CD14-positive monocyte (primary cell): ENCODE results near the gene SEMA3C. TPM values are rescaled to one million over a fixed set of nuclear protein-coding genes. Genes with fewer than 3 reads are reported as not detected.

Source experiments
- DNase-seq, 3 donors: peaks; one replicate each; pipeline ENCODE4 v3.0.0-alpha.2; 2011 to 2022
- H2AFZ ChIP-seq: 2 replicates; pipeline ENCODE4 v1.6.0; 2012; ENCODE audit warnings: mild to moderate bottlenecking, low read depth, low read length, inconsistent platforms; ENCODE audit not compliant: insufficient read depth, poor library complexity, severe bottlenecking
- H3K27ac ChIP-seq, 2 donors: 1 replicate in 1 of 2; 2 replicates in 1 of 2; pipeline ENCODE4 v1.5.1; 2012 to 2013; ENCODE audit warnings: low read length in 2 of 2, control low read depth in 1 of 2, inconsistent platforms in 1 of 2, low read depth in 1 of 2, mild to moderate bottlenecking in 1 of 2
- H3K27me3 ChIP-seq, 2 donors: one replicate each; pipeline versions ENCODE4 v1.6.0 to v1.6.1; 2011 to 2013; ENCODE audit warnings: low read length in 2 of 2; ENCODE audit not compliant: control insufficient read depth in 2 of 2, insufficient read depth in 2 of 2
- H3K36me3 ChIP-seq, 2 donors: replicated peaks in 1 of 2; 1 replicate in 1 of 2; 2 replicates in 1 of 2; pipeline versions ENCODE4 v1.5.1 to v1.6.1; 2012 to 2013; ENCODE audit warnings: low read length in 2 of 2, control low read depth in 1 of 2, inconsistent platforms in 1 of 2, mild to moderate bottlenecking in 1 of 2; ENCODE audit not compliant: insufficient read depth in 2 of 2, control insufficient read depth in 1 of 2
- H3K4me1 ChIP-seq, 2 donors: 1 replicate in 1 of 2; 2 replicates in 1 of 2; pipeline versions ENCODE4 v1.5.1 to v1.6.1; 2012 to 2013; ENCODE audit warnings: low read length in 2 of 2, control low read depth in 1 of 2, inconsistent platforms in 1 of 2, mild to moderate bottlenecking in 1 of 2, moderate library complexity in 1 of 2; ENCODE audit not compliant: insufficient read depth in 2 of 2, control insufficient read depth in 1 of 2
- H3K4me2 ChIP-seq: replicated peaks from 2 replicates; pipeline ENCODE3; 2012; ENCODE audit warnings: low read length, moderate library complexity, mild to moderate bottlenecking; ENCODE audit not compliant: poor library complexity, severe bottlenecking; ENCODE audit errors: extremely low read depth
- H3K4me3 ChIP-seq, 3 experiments: fragments of 200-600 bp in 1 of 3; sonication (generic) in 1 of 3; replicated peaks in 1 of 3; 1 replicate in 2 of 3; 2 replicates in 1 of 3; pipeline ENCODE4 v1.5.1; 2011 to 2013; ENCODE audit warnings: low read length in 3 of 3, mild to moderate bottlenecking in 3 of 3, control low read depth in 2 of 3, low read depth in 2 of 3, inconsistent platforms in 1 of 3, moderate library complexity in 1 of 3
- H3K79me2 ChIP-seq: 2 replicates; pipeline ENCODE4 v1.6.0; 2012; ENCODE audit warnings: mild to moderate bottlenecking, control low read depth, inconsistent platforms, low read length, moderate library complexity; ENCODE audit not compliant: insufficient read depth
- H3K9ac ChIP-seq: 2 replicates; pipeline ENCODE4 v1.6.0; 2017; ENCODE audit warnings: low read length, mild to moderate bottlenecking; ENCODE audit not compliant: insufficient read depth, poor library complexity, severe bottlenecking
- H3K9me3 ChIP-seq, 2 donors: replicated peaks in 1 of 2; 1 replicate in 1 of 2; 2 replicates in 1 of 2; pipeline versions ENCODE4 v1.5.1 to v1.6.1; 2012 to 2013; ENCODE audit warnings: low read length in 2 of 2, control low read depth in 1 of 2; ENCODE audit not compliant: control insufficient read depth in 1 of 2, insufficient read depth in 1 of 2
- H4K20me1 ChIP-seq: 2 replicates; pipeline ENCODE4 v1.6.0; 2012; ENCODE audit warnings: mild to moderate bottlenecking, low read length, control low read depth, moderate library complexity; ENCODE audit not compliant: insufficient read depth
- H3K27ac Mint-ChIP-seq, 7 donors: one replicate each; pipeline ENCODE4 v1.8.0; 2020; ENCODE audit warnings: mild to moderate bottlenecking in 7 of 7, mixed read lengths in 7 of 7, moderate library complexity in 6 of 7, inconsistent platforms in 2 of 7
- H3K27me3 Mint-ChIP-seq, 3 donors: one replicate each; pipeline ENCODE4 v1.8.0; 2021 to 2022; ENCODE audit warnings: low read depth in 3 of 3, mild to moderate bottlenecking in 3 of 3, mixed read lengths in 3 of 3, moderate library complexity in 3 of 3, inconsistent platforms in 1 of 3
- H3K36me3 Mint-ChIP-seq, 2 donors: one replicate each; pipeline ENCODE4 v1.8.0; 2020; ENCODE audit warnings: mixed read lengths in 2 of 2, inconsistent platforms in 1 of 2, mild to moderate bottlenecking in 1 of 2
- H3K4me1 Mint-ChIP-seq: one replicate; pipeline ENCODE4 v1.8.0; 2020; ENCODE audit warnings: mild to moderate bottlenecking, mixed read lengths
- H3K4me3 Mint-ChIP-seq, 2 donors: one replicate each; pipeline ENCODE4 v1.8.0; 2020; ENCODE audit warnings: mild to moderate bottlenecking in 2 of 2, mixed read lengths in 2 of 2, moderate library complexity in 1 of 2
- H3K9me3 Mint-ChIP-seq, 7 donors: one replicate each; pipeline ENCODE4 v1.8.0; 2020 to 2022; ENCODE audit warnings: mixed read lengths in 7 of 7, mild to moderate bottlenecking in 6 of 7, moderate library complexity in 6 of 7, inconsistent platforms in 2 of 7
- WGBS: methylation state at CpG from one replicate; pipeline ENCODE4 v1.1.5; 2013; ENCODE audit warnings: missing lambda C conversion rate; ENCODE audit not compliant: insufficient coverage; 5-methylcytosine and 5-hydroxymethylcytosine counted together
- intact Hi-C, 2 donors: fragments of 100-400 bp; cut with micrococcal nuclease; formaldehyde crosslinking; loops; one replicate each; pipeline versions ENCODE4 v1.15.0 to v1.15.1; 2023
- polyA plus RNA-seq, 3 donors: library from polyadenylated mRNA; depleted of rRNA in 1 of 3; unstranded in 2 of 3; stranded (reverse) in 1 of 3; fragments of 300-500 nt in 2 of 3; fragments of >200 nt in 1 of 3; fragmentation: Illumina TruSeq in 2 of 3; gene quantifications; 1 replicate in 2 of 3; 2 replicates in 1 of 3; pipeline ENCODE4 v1.2.3, GENCODE V29; 2012 to 2021
- TF ChIP-seq, protein P1 (sequence below): fragments of 200-600 bp; IDR thresholded peaks from one replicate; pipeline ENCODE4 v1.8.0; 2022; ENCODE audit warnings: antibody characterized with exemption, mild to moderate bottlenecking

SEMA3C gene
- polyA plus RNA-seq, 3 donors: 7.2 to 14.1 (median 13.7) TPM

DNA sequence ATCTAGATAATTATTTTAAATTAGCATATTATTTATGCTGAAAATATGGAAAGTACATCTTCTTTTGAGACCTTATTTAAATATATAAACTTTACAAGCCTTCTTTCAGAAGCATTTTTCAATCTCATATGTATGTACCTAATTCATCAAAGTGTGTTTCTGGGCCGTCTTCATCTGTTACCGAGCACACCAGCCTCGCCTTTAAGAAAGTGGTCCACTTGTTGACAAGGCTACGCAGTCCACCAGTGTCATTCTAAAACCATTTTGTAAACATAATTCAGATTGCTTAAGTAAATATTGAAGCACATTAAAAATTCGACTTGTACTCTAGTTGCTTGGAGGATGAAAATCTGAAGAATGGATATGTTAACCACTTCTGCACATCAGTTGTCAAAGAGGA, 116.3 kb downstream of the SEMA3C start:
- TF ChIP-seq, protein P1, sequence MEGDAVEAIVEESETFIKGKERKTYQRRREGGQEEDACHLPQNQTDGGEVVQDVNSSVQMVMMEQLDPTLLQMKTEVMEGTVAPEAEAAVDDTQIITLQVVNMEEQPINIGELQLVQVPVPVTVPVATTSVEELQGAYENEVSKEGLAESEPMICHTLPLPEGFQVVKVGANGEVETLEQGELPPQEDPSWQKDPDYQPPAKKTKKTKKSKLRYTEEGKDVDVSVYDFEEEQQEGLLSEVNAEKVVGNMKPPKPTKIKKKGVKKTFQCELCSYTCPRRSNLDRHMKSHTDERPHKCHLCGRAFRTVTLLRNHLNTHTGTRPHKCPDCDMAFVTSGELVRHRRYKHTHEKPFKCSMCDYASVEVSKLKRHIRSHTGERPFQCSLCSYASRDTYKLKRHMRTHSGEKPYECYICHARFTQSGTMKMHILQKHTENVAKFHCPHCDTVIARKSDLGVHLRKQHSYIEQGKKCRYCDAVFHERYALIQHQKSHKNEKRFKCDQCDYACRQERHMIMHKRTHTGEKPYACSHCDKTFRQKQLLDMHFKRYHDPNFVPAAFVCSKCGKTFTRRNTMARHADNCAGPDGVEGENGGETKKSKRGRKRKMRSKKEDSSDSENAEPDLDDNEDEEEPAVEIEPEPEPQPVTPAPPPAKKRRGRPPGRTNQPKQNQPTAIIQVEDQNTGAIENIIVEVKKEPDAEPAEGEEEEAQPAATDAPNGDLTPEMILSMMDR: no peak
- Histone ChIP-seq H2AFZ (no peak overlapping the region), H3K9ac (no peak overlapping the region), H3K27me3 (no peaks in the 10 kb centered on the region), H3K36me3 (peaks cover 5 to 25% of the 10 kb centered on the region in 2 donors), H4K20me1 (no peaks in the 10 kb centered on the region), H3K4me2 (no peak overlapping the region), H3K9me3 (no peaks in the 10 kb centered on the region), H3K27ac (no peak overlapping the region), H3K4me1 (no peaks in the 10 kb centered on the region), H3K4me3 (no peak overlapping the region), H3K79me2 (no peaks in the 10 kb centered on the region)
- DNase-seq: no peak
- no peaks in the 10 kb centered on the region for H3K4me1 Mint-ChIP-seq
- no peak overlapping the region for H3K27ac Mint-ChIP-seq
- intact Hi-C loops: no loop called here
- no peaks in the 10 kb centered on the region for H3K9me3 Mint-ChIP-seq
- no peak overlapping the region for H3K4me3 Mint-ChIP-seq
- WGBS: 92% methylated on average over 2 of the region's 5 CpGs
- H3K36me3 Mint-ChIP-seq: peaks cover 21 to 28% of the 10 kb centered on the region in 2 donors
- no peaks in the 10 kb centered on the region for H3K27me3 Mint-ChIP-seq

DNA sequence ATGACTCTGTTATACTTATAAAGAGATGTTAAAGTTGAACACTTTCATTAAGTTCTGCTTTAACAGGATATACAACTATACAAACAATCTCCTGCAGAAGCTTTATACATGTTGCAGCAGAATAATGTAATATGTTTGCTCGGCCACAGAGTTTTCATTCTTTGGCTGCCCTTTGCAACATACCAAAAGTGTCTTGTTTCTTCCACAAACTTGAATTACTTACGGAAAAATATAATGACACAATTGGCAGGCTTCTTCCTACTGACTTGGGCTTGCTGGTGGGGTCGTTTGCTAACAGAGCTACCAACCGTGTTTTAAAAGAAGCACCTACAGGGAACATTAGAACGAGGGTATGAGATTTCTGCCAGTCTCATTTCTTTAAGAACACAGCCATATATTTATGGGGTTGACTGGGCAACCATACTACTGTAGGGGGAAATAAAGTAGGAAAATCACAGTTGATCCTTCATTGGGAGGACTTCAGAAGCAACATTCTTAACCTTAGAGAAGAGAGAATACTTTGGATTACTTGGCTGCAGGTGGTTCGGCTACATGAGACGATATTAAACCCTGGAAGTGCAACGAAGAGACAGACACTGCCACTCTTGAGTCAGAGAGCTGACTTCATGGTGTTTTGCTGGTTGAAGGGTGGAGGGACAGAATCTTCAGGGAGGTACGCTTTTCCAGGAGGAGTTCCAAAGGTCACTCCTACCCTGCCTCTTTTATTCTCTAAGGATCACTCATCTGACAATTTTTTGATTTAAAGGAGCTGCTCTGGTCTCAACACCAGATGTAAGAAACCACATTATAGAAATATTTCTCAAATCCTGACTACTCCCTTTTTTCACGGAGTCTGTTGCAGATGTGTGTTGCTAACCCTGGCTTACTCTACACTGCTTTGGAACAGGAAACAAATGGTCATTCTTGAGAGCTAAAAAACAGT, 123.9 kb downstream of the SEMA3C start:
- intact Hi-C loops: no loop called here
- Histone ChIP-seq H3K4me3 (no peak overlapping the region), H3K79me2 (no peaks in the 10 kb centered on the region), H3K9ac (no peak overlapping the region), H3K27me3 (no peaks in the 10 kb centered on the region), H3K9me3 (no peaks in the 10 kb centered on the region), H2AFZ (no peak overlapping the region), H3K4me2 (no peak overlapping the region), H3K4me1 (no peaks in the 10 kb centered on the region), H3K27ac (no peak overlapping the region), H4K20me1 (no peaks in the 10 kb centered on the region), H3K36me3 (peaks cover 3 to 46% of the 10 kb centered on the region in 2 donors)
- Mint-ChIP-seq H3K4me3 (no peak overlapping the region), H3K36me3 (peaks cover 38 to 46% of the 10 kb centered on the region in 2 donors), H3K4me1 (peaks cover 3% of the 10 kb centered on the region), H3K9me3 (peaks cover 0 to 2% (median 0%) of the 10 kb centered on the region in 7 donors), H3K27me3 (peaks cover 0 to 1% (median 0%) of the 10 kb centered on the region in 3 donors), H3K27ac (no peak overlapping the region)
- 97% methylated on average over 5 of the region's 10 CpGs for WGBS
- DNase-seq: no peak
- TF ChIP-seq, protein P1: no peak
